Liver (tissue), 2 donors: ENCODE results near the gene TSPAN7.

Experiments used
- TF ChIP-seq, protein P1 (sequence below): fragments of 150-350 bp; IDR thresholded peaks from 2 replicates; pipeline ENCODE4 v1.5.1; 2017; ENCODE audit warnings: improper control_type of control experiment, low read depth, low read length; ENCODE audit not compliant: missing input control
- TF ChIP-seq, protein P2 (sequence below): IDR thresholded peaks from 2 replicates; pipeline ENCODE4 v1.6.1; 2016; ENCODE audit warnings: antibody characterized with exemption
- donor health status: healthy.

DNA sequence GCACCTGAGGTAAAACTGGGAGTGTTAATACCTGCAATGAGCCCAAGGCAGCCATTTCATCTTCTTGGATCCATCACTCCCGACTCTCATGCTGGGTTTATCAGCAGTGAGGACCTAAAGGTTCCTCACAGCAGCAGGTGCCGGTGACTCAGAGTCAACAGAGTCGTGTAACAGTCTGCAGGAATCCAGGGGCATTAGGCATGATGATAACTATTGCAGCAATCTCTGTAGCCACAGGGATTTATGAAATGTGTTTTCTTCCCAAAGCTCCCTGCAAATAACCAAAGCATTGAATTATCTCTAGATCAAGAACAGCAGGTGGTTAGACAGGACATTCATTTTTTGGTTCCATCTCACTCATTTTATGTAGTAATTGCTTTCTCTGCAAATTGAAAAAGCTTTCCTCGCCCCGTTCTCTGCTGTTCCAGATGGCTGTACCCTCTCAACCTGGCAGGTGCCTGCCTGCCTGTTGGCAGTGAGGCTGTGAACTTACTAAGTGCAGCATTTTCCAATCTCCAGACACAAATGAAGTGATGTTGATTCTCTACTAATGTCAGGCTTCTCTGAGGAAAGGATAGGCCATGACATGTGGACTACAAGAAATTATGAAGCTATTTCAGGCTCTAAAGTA lies 48.1 kb upstream of the TSPAN7 start:
- TF ChIP-seq, protein P1, sequence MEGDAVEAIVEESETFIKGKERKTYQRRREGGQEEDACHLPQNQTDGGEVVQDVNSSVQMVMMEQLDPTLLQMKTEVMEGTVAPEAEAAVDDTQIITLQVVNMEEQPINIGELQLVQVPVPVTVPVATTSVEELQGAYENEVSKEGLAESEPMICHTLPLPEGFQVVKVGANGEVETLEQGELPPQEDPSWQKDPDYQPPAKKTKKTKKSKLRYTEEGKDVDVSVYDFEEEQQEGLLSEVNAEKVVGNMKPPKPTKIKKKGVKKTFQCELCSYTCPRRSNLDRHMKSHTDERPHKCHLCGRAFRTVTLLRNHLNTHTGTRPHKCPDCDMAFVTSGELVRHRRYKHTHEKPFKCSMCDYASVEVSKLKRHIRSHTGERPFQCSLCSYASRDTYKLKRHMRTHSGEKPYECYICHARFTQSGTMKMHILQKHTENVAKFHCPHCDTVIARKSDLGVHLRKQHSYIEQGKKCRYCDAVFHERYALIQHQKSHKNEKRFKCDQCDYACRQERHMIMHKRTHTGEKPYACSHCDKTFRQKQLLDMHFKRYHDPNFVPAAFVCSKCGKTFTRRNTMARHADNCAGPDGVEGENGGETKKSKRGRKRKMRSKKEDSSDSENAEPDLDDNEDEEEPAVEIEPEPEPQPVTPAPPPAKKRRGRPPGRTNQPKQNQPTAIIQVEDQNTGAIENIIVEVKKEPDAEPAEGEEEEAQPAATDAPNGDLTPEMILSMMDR = no peak
- TF ChIP-seq, protein P2, sequence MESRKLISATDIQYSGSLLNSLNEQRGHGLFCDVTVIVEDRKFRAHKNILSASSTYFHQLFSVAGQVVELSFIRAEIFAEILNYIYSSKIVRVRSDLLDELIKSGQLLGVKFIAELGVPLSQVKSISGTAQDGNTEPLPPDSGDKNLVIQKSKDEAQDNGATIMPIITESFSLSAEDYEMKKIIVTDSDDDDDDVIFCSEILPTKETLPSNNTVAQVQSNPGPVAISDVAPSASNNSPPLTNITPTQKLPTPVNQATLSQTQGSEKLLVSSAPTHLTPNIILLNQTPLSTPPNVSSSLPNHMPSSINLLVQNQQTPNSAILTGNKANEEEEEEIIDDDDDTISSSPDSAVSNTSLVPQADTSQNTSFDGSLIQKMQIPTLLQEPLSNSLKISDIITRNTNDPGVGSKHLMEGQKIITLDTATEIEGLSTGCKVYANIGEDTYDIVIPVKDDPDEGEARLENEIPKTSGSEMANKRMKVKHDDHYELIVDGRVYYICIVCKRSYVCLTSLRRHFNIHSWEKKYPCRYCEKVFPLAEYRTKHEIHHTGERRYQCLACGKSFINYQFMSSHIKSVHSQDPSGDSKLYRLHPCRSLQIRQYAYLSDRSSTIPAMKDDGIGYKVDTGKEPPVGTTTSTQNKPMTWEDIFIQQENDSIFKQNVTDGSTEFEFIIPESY = no peak
